H54 (cell line): ENCODE data around the gene MPND.

Experiments
- DNase-seq: peaks from one replicate; pipeline ENCODE4 v3.0.0; 2011; ENCODE audit warnings: low spot score, mixed read lengths; ENCODE audit not compliant: insufficient read length
- FAIRE-seq: peaks from 3 replicates; lab custom pipeline; 2011; peaks lifted over from hg19 to GRCh38; lab: Jason Lieb, UNC
- POLR2A ChIP-seq: IDR thresholded peaks from 2 replicates; pipeline ENCODE4 v1.6.1; 2011; ENCODE audit warnings: low read depth, mild to moderate bottlenecking, low read length

MPND gene

DNA sequence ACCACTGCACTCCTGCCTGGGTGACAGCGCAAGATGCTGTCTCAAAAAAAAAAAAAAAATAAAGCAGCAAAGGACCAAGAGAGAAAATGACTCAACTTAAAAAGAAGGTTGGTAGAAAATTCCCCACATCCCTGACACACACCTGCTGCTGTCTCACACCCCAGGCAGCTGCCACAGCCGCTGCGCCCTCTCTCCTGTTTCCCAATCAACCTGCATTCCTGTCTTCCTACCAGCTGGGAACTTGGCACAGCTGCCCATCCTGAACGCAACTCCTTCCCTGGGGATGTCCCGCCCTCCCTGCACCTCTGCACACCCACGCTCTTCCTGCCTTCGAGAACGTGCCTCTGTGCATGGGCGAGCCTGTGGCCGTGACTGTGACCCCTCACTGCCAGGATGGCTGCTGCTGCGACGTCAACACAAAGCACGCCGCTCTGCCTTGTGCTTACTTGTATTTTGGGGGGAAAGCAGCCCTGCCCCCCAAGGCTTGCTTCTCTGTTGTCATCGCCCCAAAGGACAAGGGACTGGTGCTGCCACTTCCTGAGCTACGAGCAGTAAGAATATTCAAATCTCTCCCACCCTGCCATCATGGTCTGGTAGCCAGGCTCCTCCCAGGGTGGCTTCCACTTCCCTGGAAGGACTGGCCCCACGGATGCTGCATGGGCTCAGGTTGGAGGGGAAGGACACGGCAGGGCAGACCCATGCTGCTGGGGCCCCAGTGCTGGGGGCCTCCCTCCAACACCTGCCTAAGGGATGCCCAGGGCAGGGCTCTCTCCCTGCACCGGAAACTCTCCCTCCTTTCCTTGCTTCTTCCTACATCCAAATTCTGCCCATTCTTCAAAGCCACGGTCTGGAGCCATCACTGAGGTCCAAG, 36.3 kb downstream of the MPND start:
- peak; percentile 64 for FAIRE-seq
- DNase-seq, result peak; percentile 85
- no peak for TF ChIP-seq POLR2A

DNA sequence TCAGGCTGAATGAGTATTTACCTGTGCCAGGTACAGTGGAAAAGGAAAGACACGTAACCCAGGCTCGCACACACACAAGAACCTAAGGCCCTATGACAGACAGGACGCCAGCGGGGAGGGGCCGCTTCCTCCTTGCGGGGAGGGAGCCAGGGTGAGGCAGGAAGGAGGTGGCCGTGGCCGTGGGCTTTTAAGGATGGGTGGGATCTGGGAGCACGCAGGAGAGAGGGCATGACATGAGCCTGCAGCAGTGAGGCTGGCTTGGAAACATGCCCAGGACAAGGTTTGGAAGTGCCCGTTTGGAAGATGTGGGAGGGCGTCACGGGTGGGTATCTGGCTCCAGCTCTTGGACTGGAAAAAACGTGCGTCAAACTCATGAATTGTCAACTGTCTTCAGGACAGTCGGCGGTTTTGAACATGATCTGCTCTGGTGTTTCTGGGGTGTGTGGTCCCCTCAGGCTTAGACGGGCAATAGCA, 36.9 kb downstream of the MPND start:
- FAIRE-seq (no peak), DNase-seq (no peak)
- TF ChIP-seq POLR2A, result no peak

DNA sequence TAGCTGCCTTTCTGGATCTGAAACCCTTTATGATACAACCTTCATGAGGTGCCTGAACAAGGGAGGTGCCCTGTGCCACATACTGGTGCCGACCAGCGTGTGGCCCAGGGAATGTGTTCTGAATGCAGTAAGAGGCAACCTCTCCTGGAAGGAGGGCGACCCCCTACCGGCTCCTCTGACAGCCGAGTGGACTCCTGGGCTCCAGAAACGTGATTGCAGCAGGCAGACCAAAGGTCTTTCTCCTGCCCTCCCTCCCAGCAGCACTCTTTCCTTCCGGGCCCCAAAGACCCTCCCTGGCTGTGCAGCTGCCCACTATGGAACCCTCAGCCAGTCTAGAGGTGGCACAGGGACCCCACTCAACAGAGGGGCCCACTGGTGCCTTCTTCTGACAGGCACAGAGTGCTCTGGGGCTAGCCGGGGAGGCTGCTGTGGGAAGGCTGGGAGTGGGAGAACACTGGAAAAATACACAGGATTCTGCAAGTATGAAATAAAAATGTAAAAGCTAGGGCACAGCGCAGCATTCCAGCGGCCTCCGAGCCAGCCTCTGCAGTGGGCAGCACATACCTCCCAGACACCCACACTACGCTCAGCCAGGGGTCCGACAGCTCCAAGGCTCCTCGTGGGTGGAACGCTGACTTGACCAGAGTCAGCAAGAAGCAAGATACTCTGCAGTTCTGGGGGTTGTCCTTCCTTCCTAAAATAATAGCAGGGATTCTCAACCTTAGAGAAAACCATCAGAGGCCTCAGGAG, 42.1 kb downstream of the MPND start:
- DNase-seq (no peak), FAIRE-seq (no peak)
- no peak for TF ChIP-seq POLR2A

DNA sequence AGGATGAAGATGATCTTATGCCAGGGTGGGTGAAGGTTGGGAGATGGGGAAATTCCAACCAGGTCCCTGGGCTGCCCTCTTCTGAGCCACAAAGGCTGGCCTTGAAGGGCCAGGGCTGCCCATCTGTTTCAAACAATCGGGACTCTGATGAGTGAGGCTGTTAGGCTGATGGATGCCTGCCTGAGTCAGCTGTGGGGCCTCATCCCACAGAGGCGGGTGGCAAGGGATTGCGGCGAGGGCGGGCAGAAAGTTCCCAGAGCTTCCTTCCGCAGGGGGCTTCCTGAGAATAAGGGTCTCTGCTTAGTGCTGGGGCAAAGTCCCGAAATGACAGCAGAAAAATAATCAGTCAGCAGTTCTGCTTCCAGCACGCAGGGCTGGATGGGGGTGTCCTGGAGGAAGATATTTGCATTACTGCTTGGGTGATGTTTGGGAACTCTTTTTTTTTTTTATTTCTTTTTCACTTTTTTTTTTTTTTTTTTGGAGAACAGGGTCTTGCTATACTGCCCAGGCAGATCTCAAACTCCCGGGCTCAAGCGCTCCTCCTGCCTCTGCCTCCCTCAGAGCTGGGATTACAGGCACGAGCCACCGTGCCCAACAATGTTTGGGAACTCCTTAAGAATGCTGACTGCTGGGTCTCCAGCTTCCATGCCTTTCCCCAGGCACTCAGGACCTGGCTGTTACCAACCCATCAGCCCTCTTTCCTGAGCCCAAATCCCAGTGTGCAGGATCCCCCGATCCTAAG, 42.9 kb downstream of the MPND start:
- no peak for TF ChIP-seq POLR2A
- DNase-seq, result no peak
- FAIRE-seq, result no peak

DNA sequence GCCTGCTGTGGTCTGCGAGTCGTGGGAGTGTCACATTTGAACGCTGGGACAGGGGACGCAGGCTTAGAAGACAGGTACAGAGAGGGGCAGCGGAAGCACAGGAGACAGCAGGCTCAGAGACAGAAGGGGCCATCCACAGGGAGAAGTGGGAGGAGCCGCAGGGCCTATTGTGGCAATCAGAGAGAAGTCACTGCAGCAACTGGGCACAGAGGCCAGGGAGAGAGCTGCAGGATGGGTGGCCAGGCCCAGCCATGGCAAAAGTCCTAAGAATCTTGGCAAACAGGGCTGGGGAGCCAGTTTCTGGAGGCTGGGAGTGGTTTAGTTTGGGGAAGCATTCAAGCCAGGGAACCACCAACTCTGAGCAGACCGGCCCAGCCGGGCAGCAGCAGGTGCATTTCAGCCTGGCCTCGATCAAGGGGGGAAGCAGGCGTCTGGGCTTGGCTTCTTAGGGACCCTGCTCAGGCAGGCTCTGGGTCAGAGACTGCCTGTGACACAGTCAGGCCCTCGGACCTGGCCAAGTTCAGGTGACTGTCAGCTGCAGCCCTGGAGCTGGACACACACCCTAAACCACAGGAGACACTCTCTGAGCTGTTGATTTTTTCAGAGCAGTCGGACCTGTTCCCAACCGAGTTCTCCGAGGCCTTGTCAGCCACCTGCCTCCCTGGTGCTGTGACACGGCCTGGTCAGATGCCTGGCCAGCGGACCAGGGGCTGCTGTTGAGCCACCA, 45.1 kb downstream of the MPND start:
- FAIRE-seq (no peak), DNase-seq (no peak)
- TF ChIP-seq POLR2A, result no peak

DNA sequence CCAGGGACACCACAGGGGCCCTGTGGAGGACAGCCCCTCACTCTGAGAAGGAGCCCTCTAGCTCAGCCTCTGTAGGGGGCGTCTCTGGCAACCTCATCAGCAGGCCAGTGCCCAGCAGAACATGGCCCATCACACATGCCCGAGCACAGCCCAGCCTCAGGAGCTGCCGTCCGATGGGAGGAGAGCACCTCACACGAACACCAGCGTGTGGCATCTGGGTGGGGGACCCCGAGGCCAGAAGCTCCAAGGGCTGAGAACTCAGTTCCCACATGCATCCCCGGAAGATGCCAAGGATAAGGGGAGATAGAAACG, 45.7 kb downstream of the MPND start:
- no peak for TF ChIP-seq POLR2A
- no peak for DNase-seq
- FAIRE-seq, result no peak

DNA sequence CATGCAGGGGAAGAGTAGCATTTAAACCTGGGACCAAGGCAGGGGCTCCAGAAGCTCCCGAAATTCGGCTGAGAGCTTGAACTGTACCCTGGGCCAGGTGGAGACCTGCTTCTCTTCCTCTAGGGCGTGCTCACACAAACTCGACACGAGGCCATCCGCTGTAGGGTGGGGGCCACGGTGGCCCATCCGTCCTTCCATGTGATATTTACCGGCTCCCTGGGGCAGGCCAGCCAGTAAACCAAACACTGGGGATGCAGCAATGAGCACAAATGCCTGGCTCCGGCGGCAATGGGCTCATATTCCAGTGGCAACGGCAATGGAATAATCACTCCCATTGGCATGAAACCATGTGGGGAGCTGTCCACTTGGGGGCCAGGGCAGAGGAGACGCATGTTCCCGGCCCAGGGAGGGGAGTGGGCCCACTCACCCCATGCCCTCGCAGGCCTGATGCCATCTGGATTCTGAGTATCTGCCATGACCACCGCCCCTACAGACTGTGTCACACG, 46.2 kb downstream of the MPND start:
- DNase-seq (no peak), FAIRE-seq (no peak)
- no peak for TF ChIP-seq POLR2A

DNA sequence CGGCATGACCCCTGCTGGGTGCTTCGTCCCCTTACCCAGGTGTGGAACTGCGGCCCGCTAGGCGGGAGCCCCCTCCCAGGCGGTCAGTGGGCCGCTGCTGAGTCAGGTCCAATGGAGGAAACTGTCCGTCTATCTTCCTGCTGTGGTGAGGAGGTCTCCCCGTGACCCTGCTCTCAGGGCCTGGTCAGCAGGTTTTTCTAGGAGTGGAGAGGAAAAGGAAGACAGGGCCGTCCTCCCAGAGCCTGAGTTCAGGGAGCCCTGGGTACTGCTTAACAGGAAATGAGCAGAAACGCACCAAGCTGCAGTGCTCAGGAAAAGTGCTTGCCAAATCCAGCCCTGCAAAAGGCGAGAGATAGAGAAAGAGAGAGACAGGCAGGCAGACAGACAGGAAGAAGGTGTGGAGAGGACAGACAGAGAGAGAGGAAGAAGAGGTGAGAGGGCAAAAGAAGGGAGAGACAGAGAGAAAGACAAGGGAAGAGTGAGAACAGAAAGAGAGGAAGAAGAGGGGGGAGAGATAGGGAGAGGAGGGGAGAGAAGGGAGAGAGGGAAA, 46.7 kb downstream of the MPND start:
- TF ChIP-seq POLR2A, result no peak
- FAIRE-seq, result no peak
- DNase-seq, result no peak

DNA sequence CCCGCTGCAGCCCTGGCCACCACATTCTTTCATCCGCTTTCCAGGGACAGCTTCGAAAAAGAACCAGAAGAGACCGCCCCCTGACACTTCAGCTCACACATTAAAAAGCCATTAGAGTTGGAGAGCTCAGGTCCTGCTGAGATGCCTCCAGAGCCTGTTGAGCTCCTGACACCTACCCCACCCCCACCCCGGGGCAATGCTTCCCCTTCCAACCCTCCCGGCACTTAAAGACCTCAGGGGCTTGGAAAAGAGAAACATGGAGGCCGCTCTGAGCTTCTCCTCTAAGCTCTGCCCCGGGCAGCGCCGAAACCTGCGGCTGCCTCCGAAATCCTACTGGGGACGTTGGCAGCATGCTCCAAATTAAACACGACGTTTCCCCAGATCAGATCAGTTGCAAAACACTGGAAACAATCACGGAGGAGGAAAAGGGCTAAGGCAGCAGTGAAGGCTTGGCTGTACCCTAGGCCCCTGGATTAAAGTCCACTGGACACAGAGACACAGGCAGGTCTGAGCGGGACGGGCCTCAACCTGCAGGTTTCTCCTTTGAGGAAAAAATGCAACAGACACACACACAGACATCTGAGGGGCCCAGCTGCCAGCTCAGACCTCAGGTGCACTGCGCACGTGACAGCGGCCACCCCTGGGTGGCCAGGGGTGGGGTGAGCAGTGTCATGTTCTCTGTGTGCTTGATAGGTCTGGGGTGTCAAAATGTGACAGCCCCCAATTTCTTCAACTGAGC, 47.4 kb downstream of the MPND start:
- no peak for FAIRE-seq
- no peak for TF ChIP-seq POLR2A
- no peak for DNase-seq

DNA sequence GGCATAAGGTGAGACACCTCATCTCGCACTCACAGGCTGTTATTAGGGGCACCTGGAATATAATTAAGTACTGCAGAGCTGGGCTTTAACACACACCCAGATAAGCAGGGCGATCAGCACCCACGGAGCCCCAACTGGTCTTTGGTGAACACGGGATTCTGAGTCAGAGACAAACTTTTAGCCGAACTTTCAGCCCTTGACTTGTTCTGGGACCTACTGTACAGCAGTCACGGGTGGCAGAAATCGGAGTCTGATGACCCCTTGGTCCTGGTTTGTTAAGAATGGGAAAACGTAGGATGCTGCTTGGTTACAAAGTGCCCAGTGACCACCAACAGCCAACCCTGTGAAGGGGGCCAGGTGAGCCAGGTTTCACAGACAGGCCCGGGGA, 47.9 kb downstream of the MPND start:
- TF ChIP-seq POLR2A, result no peak
- no peak for FAIRE-seq
- DNase-seq, result no peak

DNA sequence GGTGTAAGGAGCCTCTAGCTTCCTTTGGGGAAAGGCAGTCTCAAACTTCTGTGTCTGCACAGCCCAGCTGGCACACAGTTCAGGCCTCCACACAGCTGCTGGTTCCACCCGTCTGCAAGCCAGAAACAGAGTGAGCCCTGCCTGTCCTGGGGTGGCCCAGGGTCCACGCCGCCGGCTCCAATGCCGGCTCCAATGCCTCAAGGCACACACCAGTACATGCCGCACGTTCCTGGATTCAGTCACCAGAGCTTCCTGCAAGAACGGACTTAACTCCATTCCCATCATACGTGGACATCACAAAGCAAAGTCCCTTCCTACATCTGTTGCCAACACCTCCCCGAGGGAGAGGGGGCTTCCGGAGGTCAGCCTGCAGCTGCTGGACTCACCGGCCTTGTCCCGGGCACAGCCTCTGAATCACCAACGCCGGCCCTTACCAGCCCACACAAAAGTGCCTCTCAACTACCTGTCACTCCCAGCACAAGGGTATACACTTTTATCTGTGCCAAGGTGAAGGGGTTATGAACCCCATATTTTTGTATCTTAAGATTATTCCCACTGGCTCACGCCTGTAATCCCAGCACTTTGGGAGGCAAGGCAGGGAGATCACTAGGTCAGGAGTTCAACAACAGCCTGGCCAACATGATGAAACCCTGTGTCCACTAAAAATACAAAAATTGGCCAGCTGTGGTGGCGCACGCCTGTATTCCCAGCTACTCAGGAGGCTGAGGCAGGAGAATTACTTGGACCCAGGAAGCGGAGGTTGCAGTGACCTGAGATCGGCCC, 48.5 kb downstream of the MPND start:
- FAIRE-seq (no peak), DNase-seq (no peak)
- TF ChIP-seq POLR2A, result no peak
